CD14-positive monocyte (primary cell): ENCODE measurements around the gene CFAP410. TPM values are rescaled to one million over a fixed set of nuclear protein-coding genes. Genes with fewer than 3 reads are reported as not detected.
A peak's percentile ranks its signal among the peaks of the same experiment; 100 is the strongest.

ENCODE experiments used
- DNase-seq, 3 donors: peaks; one replicate each; pipeline ENCODE4 v3.0.0-alpha.2; 2011 to 2022
- H2AFZ ChIP-seq: 2 replicates; pipeline ENCODE4 v1.6.0; 2012; ENCODE audit warnings: mild to moderate bottlenecking, low read depth, low read length, inconsistent platforms; ENCODE audit not compliant: insufficient read depth, poor library complexity, severe bottlenecking
- H3K27ac ChIP-seq, 2 donors: 1 replicate in 1 of 2; 2 replicates in 1 of 2; pipeline ENCODE4 v1.5.1; 2012 to 2013; ENCODE audit warnings: low read length in 2 of 2, control low read depth in 1 of 2, inconsistent platforms in 1 of 2, low read depth in 1 of 2, mild to moderate bottlenecking in 1 of 2
- H3K27me3 ChIP-seq, 2 donors: one replicate each; pipeline versions ENCODE4 v1.6.0 to v1.6.1; 2011 to 2013; ENCODE audit warnings: low read length in 2 of 2; ENCODE audit not compliant: control insufficient read depth in 2 of 2, insufficient read depth in 2 of 2
- H3K36me3 ChIP-seq, 2 donors: replicated peaks in 1 of 2; 1 replicate in 1 of 2; 2 replicates in 1 of 2; pipeline versions ENCODE4 v1.5.1 to v1.6.1; 2012 to 2013; ENCODE audit warnings: low read length in 2 of 2, control low read depth in 1 of 2, inconsistent platforms in 1 of 2, mild to moderate bottlenecking in 1 of 2; ENCODE audit not compliant: insufficient read depth in 2 of 2, control insufficient read depth in 1 of 2
- H3K4me1 ChIP-seq, 2 donors: 1 replicate in 1 of 2; 2 replicates in 1 of 2; pipeline versions ENCODE4 v1.5.1 to v1.6.1; 2012 to 2013; ENCODE audit warnings: low read length in 2 of 2, control low read depth in 1 of 2, inconsistent platforms in 1 of 2, mild to moderate bottlenecking in 1 of 2, moderate library complexity in 1 of 2; ENCODE audit not compliant: insufficient read depth in 2 of 2, control insufficient read depth in 1 of 2
- H3K4me2 ChIP-seq: replicated peaks from 2 replicates; pipeline ENCODE3; 2012; ENCODE audit warnings: low read length, moderate library complexity, mild to moderate bottlenecking; ENCODE audit not compliant: poor library complexity, severe bottlenecking; ENCODE audit errors: extremely low read depth
- H3K4me3 ChIP-seq, 3 experiments: fragments of 200-600 bp in 1 of 3; sonication (generic) in 1 of 3; replicated peaks in 1 of 3; 1 replicate in 2 of 3; 2 replicates in 1 of 3; pipeline ENCODE4 v1.5.1; 2011 to 2013; ENCODE audit warnings: low read length in 3 of 3, mild to moderate bottlenecking in 3 of 3, control low read depth in 2 of 3, low read depth in 2 of 3, inconsistent platforms in 1 of 3, moderate library complexity in 1 of 3
- H3K79me2 ChIP-seq: 2 replicates; pipeline ENCODE4 v1.6.0; 2012; ENCODE audit warnings: mild to moderate bottlenecking, control low read depth, inconsistent platforms, low read length, moderate library complexity; ENCODE audit not compliant: insufficient read depth
- H3K9ac ChIP-seq: 2 replicates; pipeline ENCODE4 v1.6.0; 2017; ENCODE audit warnings: low read length, mild to moderate bottlenecking; ENCODE audit not compliant: insufficient read depth, poor library complexity, severe bottlenecking
- H3K9me3 ChIP-seq, 2 donors: replicated peaks in 1 of 2; 1 replicate in 1 of 2; 2 replicates in 1 of 2; pipeline versions ENCODE4 v1.5.1 to v1.6.1; 2012 to 2013; ENCODE audit warnings: low read length in 2 of 2, control low read depth in 1 of 2; ENCODE audit not compliant: control insufficient read depth in 1 of 2, insufficient read depth in 1 of 2
- H4K20me1 ChIP-seq: 2 replicates; pipeline ENCODE4 v1.6.0; 2012; ENCODE audit warnings: mild to moderate bottlenecking, low read length, control low read depth, moderate library complexity; ENCODE audit not compliant: insufficient read depth
- H3K27ac Mint-ChIP-seq, 7 donors: one replicate each; pipeline ENCODE4 v1.8.0; 2020; ENCODE audit warnings: mild to moderate bottlenecking in 7 of 7, mixed read lengths in 7 of 7, moderate library complexity in 6 of 7, inconsistent platforms in 2 of 7
- H3K27me3 Mint-ChIP-seq, 3 donors: one replicate each; pipeline ENCODE4 v1.8.0; 2021 to 2022; ENCODE audit warnings: low read depth in 3 of 3, mild to moderate bottlenecking in 3 of 3, mixed read lengths in 3 of 3, moderate library complexity in 3 of 3, inconsistent platforms in 1 of 3
- H3K36me3 Mint-ChIP-seq, 2 donors: one replicate each; pipeline ENCODE4 v1.8.0; 2020; ENCODE audit warnings: mixed read lengths in 2 of 2, inconsistent platforms in 1 of 2, mild to moderate bottlenecking in 1 of 2
- H3K4me1 Mint-ChIP-seq: one replicate; pipeline ENCODE4 v1.8.0; 2020; ENCODE audit warnings: mild to moderate bottlenecking, mixed read lengths
- H3K4me3 Mint-ChIP-seq, 2 donors: one replicate each; pipeline ENCODE4 v1.8.0; 2020; ENCODE audit warnings: mild to moderate bottlenecking in 2 of 2, mixed read lengths in 2 of 2, moderate library complexity in 1 of 2
- H3K9me3 Mint-ChIP-seq, 7 donors: one replicate each; pipeline ENCODE4 v1.8.0; 2020 to 2022; ENCODE audit warnings: mixed read lengths in 7 of 7, mild to moderate bottlenecking in 6 of 7, moderate library complexity in 6 of 7, inconsistent platforms in 2 of 7
- WGBS: methylation state at CpG from one replicate; pipeline ENCODE4 v1.1.5; 2013; ENCODE audit warnings: missing lambda C conversion rate; ENCODE audit not compliant: insufficient coverage; 5-methylcytosine and 5-hydroxymethylcytosine counted together
- intact Hi-C, 2 donors: fragments of 100-400 bp; cut with micrococcal nuclease; formaldehyde crosslinking; loops; one replicate each; pipeline versions ENCODE4 v1.15.0 to v1.15.1; 2023
- polyA plus RNA-seq, 3 donors: library from polyadenylated mRNA; depleted of rRNA in 1 of 3; unstranded in 2 of 3; stranded (reverse) in 1 of 3; fragments of 300-500 nt in 2 of 3; fragments of >200 nt in 1 of 3; fragmentation: Illumina TruSeq in 2 of 3; gene quantifications; 1 replicate in 2 of 3; 2 replicates in 1 of 3; pipeline ENCODE4 v1.2.3, GENCODE V29; 2012 to 2021
- TF ChIP-seq, protein P1 (sequence below): fragments of 200-600 bp; IDR thresholded peaks from one replicate; pipeline ENCODE4 v1.8.0; 2022; ENCODE audit warnings: antibody characterized with exemption, mild to moderate bottlenecking

The CFAP410 gene
- polyA plus RNA-seq, 3 donors = 14.8 to 23.5 (median 17.3) TPM

DNA sequence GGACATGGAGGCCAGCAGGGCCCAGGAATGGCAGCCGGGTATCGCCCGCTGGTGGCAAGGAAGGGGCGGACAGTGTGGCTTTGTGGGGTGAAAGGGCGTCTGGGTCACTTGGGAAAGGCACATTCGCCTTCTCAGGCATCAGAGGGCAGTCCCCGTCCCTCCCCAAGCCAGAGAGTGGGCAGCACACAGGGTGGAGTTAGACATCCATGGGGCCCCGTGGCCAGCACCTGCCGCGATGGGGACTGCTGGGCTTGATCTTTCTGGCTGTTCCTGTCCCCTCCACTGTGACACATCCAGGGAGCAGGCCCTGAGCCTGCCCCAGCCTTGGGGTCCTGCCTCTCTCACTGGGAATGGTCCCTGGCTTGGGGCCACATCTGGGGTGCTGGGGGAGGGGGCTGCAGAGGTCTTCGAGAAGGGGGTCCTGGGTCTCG lies 10.2 kb upstream of the CFAP410 start:
- TF ChIP-seq, protein P1, sequence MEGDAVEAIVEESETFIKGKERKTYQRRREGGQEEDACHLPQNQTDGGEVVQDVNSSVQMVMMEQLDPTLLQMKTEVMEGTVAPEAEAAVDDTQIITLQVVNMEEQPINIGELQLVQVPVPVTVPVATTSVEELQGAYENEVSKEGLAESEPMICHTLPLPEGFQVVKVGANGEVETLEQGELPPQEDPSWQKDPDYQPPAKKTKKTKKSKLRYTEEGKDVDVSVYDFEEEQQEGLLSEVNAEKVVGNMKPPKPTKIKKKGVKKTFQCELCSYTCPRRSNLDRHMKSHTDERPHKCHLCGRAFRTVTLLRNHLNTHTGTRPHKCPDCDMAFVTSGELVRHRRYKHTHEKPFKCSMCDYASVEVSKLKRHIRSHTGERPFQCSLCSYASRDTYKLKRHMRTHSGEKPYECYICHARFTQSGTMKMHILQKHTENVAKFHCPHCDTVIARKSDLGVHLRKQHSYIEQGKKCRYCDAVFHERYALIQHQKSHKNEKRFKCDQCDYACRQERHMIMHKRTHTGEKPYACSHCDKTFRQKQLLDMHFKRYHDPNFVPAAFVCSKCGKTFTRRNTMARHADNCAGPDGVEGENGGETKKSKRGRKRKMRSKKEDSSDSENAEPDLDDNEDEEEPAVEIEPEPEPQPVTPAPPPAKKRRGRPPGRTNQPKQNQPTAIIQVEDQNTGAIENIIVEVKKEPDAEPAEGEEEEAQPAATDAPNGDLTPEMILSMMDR = no peak
- peak overlapping the region in 1 of 3 experiments; percentile 49 for H3K4me3 ChIP-seq
- Mint-ChIP-seq H3K27ac (no peak overlapping the region), H3K9me3 (peaks cover 0 to 3% (median 0%) of the 10 kb centered on the region in 7 donors), H3K27me3 (peaks cover 38 to 60% (median 42%) of the 10 kb centered on the region in 3 donors), H3K4me1 (peaks cover 47% of the 10 kb centered on the region), H3K4me3 (peak overlapping the region; percentile 16 to 75), H3K36me3 (peaks cover 0 to 2% of the 10 kb centered on the region in 2 donors)
- peaks cover 4 to 37% of the 10 kb centered on the region in 2 donors for H3K27me3 ChIP-seq
- no peaks in the 10 kb centered on the region for H4K20me1 ChIP-seq
- no peak for DNase-seq
- H3K4me2 ChIP-seq = peak overlapping the region; percentile 83
- peaks cover 14% of the 10 kb centered on the region for H3K79me2 ChIP-seq
- H3K36me3 ChIP-seq = no peaks in the 10 kb centered on the region
- H2AFZ ChIP-seq = no peak overlapping the region
- no peaks in the 10 kb centered on the region for H3K9me3 ChIP-seq
- intact Hi-C loops = no loop called here
- WGBS = 89% methylated on average over 12 of the region's 12 CpGs
- no peak overlapping the region for H3K9ac ChIP-seq
- H3K27ac ChIP-seq = no peak overlapping the region
- peaks cover 46 to 50% of the 10 kb centered on the region in 2 donors for H3K4me1 ChIP-seq

DNA sequence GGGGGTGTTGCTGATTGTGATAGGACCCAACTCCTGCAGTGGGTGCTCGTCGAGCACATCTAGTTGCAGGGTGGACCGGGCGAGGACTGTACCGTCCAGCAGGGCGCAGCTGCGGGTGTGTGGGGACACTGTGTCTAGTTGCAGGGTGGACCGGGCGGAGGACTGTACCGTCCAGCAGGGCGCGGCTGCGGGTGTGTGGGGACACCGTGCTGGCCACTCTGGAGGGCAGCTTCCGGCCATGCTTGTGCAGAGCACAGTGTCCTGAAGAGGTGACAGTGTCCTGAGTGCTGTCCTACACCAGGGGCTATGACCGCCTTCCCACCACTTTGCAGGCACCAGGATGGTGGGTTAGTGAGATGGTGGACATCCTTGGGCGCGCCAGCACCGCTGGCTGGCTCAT lies 9.7 kb upstream of the CFAP410 start:
- Mint-ChIP-seq H3K27ac (no peak overlapping the region), H3K9me3 (peaks cover 0 to 3% (median 0%) of the 10 kb centered on the region in 7 donors), H3K27me3 (peaks cover 38 to 60% (median 44%) of the 10 kb centered on the region in 3 donors), H3K4me1 (peaks cover 43% of the 10 kb centered on the region), H3K36me3 (peaks cover 0 to 2% of the 10 kb centered on the region in 2 donors), H3K4me3 (peak overlapping the region; percentile 50 to 75)
- intact Hi-C loops = no loop called here
- H3K9me3 ChIP-seq = no peaks in the 10 kb centered on the region
- H3K4me2 ChIP-seq = no peak overlapping the region
- 94% methylated on average over 18 of the region's 19 CpGs for WGBS
- H3K9ac ChIP-seq = no peak overlapping the region
- H3K4me3 ChIP-seq = no peak overlapping the region
- H4K20me1 ChIP-seq = no peaks in the 10 kb centered on the region
- no peak overlapping the region for H2AFZ ChIP-seq
- H3K4me1 ChIP-seq = peaks cover 40 to 45% of the 10 kb centered on the region in 2 donors
- H3K79me2 ChIP-seq = peaks cover 11% of the 10 kb centered on the region
- TF ChIP-seq, protein P1 = no peak
- no peak overlapping the region for H3K27ac ChIP-seq
- H3K36me3 ChIP-seq = no peaks in the 10 kb centered on the region
- peaks cover 4 to 37% of the 10 kb centered on the region in 2 donors for H3K27me3 ChIP-seq
- DNase-seq = no peak
